DMS153 (cell line): ENCODE results near the gene TMC7.
"Not testable (repeated sequence)": the region's sequence is repeated elsewhere in the genome, so short reads cannot be mapped to it uniquely, and the experiment has no call there.

Source experiments
- DNase-seq: peaks from one replicate; lab custom pipeline; 2025; lab: John Stamatoyannopoulos, UW

Gene TMC7

DNA sequence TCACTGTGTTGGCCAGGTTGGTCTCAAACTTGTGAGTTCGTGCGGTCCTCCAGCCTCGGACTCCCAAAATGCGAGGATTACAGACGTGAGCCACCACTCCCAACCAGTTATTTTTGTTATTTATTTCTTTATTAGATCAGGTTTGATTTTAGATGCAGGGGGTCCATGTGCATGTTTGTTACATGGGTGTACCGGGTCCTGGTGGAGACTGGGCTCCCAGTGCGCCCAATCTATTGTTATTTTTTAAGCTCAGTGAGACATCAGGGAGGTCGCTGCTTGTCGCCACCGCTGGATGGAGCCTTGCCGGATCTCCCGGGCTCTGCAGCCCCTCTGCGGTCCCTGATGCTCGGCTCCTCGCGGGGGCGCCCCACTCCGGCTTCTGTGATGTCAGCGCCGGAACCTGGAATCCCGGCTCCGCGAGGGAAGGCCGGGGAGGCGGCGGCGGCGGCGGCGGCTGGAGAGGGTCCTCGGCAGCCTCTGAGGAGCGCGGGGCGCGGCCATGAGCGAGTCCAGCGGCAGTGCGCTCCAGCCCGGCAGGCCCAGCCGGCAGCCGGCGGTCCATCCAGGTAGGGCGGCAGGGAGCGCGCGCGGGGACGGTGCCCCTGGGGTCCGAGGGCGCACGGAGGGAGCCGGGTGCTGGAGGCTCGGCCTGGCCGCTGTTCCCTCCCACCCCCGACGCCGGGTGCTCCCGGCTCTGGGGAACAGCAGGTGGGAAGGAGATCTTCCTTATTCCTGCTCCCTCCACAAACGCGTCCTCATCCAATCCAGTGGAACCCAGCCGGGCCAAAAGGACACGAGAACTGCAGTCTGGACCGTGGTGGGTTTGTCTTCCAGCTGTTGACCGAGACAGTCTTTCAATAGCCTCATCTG lies at the start of gene TMC7:
Gene TMC7 (plus strand): TSS at position 370 of the 870 bp plus-strand sequence. CDS start 130 bp downstream, at position 500.
- DNase-seq: peak; percentile 89

DNA sequence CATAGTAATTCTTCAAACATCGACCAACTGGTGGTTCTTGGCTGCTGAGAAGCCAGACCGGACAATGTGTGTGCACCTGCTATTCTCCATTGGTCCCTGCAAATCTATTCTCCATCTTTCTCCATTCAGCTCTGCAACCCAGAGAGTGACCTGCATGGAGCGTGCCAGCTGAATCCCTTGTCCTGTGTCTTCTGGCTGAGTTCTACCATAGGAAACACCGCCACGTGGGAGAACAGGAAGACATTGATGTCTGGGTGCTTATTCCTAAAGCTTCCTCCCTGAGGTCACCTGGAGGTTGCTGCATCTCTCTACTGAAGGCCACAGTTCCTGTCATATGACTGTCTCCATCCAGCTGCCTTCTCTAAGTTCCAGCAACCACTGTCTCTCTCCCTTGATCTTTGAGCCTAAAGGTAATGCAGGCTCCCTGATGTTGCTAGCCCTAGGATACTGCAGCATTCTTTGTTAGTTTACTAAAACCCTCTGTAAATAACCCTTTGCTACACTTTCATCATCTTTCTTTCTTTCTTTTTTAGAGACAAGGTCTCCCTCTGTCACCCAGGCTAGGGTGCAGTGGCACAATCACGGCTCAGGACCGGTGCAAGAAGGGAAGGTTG lies 46.9 kb upstream of the TMC7 start:
- no peak for DNase-seq

DNA sequence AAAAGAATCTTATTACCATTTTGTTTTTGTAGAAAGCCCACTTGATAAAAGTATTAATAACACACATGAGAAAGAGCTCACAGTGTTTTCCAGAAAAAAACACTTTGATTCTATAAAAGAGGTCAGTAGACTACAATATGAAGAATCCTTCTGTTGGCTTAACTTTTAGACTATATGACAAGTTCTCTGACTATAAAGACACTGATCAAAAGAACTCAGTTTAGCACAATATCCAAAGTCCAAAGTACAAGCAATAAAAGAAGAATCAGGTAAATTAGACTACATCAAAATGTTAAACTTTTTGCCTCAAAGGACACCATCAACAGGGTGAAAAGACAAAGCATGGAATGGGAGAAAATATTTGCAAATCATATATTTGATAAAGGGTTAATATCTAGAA lies 46.3 kb upstream of the TMC7 start:
- DNase-seq: no peak

DNA sequence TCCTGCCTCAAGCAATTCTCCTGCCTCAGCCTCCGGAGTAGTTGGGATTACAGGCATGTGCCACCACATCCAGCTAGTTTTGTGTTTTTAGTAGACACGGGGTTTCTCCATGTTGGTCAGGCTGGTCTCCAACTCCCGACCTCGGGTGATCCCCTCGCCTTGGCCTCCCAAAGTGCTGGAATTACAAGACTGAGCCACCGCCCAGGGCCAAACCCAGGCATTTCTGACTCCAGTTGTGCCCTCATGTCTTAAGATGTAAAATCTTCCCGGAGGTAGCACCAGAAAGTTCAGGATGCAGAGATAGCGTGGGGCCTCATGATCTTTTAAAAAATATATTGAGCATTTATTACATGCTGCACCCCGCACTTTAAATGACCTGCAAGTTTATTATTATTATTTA lies 44.7 kb upstream of the TMC7 start:
- no peak for DNase-seq

- no peak for DNase-seq
Observed at GRCh38 chr16:18941471-18941870, 42.3 kb upstream of the TMC7 start.

- no peak for DNase-seq
Observed at GRCh38 chr16:18942061-18942460, 41.7 kb upstream of the TMC7 start.

DNA sequence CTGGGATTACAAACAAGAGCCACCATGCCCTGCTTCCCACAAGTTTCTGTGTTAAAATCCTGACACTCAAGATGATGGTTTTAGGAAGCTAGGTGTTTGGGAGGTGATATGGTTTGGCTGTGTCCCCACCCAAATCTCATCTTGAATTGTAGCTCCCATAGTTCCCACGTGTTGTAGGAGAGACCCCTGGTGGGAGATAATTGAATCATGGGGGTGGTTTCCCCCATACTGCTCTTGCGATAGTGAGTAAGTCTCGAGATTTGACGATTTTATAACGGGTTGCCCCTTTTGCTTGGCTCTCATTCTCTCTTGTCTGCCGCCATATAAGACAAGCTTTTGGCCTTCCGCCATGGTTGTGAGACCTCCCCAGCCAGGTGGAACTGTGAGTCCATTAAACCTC lies 40.3 kb upstream of the TMC7 start:
- no peak for DNase-seq

DNA sequence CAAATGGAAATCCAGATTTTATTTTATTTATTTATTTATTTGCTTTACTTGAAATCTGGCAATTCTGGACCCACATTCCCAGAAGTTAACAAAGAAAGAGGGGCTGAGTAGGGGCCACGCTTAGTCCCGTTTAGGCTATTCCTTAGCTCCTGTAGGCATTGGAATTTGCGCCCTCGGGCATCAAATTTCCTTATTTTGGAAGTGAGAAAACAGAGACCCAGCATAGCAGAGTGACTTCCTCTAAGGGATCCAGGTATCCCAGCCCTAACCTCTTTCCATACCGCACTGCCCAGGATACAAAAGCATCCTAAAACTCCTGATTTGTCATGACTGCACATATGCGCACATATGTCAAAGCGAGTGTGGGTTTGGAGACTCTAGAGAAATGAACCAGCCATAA lies 38.5 kb upstream of the TMC7 start:
- no peak for DNase-seq

DNA sequence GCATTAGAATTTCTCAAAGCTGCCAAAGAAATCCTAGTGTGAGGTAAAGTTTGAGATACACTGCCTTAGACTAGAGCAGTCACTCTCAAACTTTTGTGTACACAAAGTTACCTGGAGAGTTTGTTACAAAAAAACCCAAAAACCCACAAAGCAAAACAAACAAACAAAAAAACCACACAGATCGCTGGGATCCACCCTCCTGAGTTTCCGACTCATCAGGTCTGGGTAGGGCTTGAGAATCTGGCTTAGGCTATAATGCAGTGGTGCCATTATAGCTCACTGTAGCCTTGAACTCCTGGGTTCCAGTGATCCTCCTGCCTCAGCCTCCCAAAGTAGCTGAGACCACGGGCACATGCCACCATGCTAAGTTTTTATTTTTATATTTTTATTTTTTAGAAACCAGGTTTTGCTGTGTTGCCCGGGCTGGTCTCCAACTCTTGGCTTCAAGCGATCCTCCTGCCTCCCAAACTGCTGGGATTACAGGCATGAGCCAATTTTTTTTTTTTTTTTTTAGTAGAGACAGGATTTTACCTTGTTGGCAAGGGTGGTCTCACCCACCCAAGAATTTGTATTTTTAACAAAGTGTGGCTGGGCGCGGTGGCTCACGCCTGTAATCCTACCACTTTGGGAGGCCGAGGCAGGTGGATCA lies 35.2 kb upstream of the TMC7 start:
- no peak for DNase-seq

GRCh38 chr16:18950469-18951185 lies 33.1 kb upstream of the TMC7 start:
- no peak for DNase-seq

DNA sequence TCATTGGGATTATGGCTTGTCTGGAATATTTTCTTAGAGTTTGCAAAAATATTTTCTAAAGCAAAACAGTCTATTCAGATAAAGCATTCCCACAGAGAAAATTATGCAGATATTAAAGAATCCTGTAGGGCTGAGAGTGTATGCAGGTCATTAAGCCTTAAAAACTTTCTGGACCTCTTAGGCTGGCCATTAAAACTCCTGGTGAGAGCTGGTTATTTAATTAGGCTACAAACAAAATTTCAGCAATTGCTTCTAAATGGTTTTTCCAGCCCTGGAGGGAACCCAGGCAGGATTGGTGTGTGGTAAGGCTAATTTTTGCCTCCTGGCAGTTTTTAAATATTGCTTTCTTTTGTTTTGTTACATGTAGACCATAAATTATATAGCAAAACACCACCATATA lies 30.2 kb upstream of the TMC7 start:
- no peak for DNase-seq

DNA sequence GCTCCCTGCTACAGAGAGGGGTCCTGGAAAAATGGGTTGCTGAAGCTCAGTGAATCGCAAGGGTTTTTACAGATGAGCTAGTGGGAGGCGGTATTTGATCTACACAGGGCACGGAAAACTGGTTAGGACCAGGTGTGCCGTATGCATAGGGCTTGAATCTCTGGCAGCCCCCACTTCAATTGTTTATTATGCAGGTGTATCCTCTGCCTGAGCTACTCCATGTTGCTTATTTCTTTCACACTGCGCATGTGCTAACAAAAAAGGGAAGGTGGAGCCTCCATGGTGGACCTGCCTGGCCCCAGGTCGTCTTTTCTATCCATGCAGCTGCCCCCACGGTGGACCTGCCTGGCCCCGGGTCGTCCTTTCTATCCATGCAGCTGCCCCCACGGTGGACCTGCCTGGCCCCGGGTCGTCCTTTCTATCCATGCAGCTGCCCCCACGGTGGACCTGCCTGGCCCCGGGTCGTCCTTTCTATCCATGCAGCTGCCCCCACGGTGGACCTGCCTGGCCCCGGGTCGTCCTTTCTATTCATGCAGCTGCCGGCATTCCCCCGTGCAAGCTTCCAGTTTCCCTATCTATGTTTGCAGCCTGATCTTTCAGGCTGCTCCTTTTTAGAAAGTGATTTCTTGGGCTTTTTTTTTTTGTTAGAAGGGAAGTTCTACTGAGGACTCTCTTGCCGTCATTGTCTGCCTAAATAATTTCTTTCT lies 27.7 kb upstream of the TMC7 start:
- peak; percentile 47 for DNase-seq

- not testable (repeated sequence) for DNase-seq
Observed at GRCh38 chr16:18956658-18957241, 27.0 kb upstream of the TMC7 start.

- no peak for DNase-seq
Observed at GRCh38 chr16:18958621-18959029, 25.1 kb upstream of the TMC7 start.

GRCh38 chr16:18959031-18959505 lies 24.7 kb upstream of the TMC7 start:
- DNase-seq: no peak

DNA sequence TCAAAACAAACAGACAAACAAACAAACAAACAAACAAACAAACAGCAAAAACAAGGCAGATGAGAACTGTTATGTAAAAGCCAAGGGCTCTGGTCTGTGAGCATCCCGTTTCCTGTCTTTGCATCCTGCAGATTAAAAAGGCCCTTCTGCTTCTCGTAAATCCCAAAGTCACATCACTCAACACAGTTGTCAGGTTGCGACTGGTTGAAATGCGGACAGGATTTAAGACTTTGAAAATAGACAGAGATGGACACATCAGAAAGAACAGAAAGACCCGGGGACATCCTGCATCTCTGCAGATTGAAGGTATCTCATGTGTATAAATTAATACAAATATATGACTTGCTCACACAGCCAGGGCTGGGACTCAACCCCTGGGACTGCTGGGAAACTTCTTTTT lies 18.2 kb upstream of the TMC7 start:
- no peak for DNase-seq

DNA sequence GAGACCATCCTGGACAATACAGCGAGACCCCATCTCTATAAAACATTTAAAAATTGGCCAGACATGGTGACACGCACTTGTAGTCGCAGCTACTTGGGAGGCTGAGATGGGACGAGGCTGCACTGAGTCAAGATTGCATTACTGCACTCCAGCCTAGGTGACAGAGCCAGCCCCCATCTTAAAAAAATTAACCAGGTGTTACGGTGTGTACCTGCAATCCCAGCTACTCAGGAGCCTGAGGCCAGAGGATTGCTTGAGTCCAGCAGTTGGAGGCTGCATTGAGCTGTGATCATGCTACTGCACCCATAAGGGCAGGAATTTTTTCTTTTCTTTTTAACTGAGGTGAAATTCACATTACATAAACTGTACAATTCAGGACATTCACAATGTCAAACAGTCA lies 16.9 kb upstream of the TMC7 start:
- DNase-seq: no peak

GRCh38 chr16:18969050-18969854 lies 14.5 kb upstream of the TMC7 start:
- peak; percentile 40 for DNase-seq

DNA sequence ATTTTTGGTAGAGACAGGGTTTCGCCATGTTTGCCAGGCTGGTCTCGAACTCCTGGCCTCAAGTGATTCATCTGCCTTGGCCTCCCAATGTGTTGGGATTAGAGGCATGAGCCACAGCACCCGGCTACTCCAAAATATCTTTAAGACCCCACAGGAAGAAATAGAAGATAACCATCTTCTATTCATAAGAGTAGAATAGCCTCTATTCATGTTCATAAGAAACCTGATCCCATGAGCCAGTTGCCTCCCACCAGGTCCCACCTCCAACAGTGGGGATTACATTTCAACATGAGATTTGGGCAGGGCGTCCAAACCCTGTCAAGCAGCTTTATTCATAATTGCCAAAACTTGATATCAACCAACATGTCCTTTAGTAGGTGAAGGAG lies 13.9 kb upstream of the TMC7 start:
- DNase-seq: no peak

DNA sequence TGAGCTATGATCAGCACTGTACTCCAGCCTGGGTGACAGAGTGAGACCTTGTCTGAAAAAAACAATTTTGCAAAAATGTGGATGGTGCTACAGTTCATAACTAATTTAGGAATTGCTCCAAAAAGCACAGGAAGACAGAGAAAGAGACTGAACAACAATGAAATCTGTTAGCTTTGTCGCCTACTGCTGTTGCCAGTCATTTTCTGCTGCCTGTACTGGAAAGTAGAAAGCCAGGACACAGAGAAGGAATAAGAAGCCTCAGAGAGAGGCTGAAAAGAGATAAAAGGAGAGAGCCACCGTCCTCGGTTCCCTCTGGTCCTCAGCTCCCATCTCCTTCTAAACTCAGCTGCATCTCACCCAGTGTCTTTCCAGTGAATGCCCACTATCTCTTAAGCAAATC lies 8.6 kb upstream of the TMC7 start:
- no peak for DNase-seq
